Type B pancreatic cell (in vitro differentiated cells): ENCODE measurements around the gene SLC2A5. TPM values are rescaled to one million over a fixed set of nuclear protein-coding genes. Genes with fewer than 3 reads are reported as not detected.

Experiments used
- DNase-seq: peaks from one replicate; pipeline ENCODE4 v3.0.0; 2021; ENCODE audit warnings: mixed read lengths; ENCODE audit not compliant: unreplicated experiment; ENCODE audit errors: extremely low spot score
- H3K27ac Mint-ChIP-seq: 2 replicates; pipeline ENCODE4 v1.8.0; 2021; ENCODE audit warnings: mild to moderate bottlenecking, mixed read lengths
- H3K27me3 Mint-ChIP-seq: 2 replicates; pipeline ENCODE4 v1.8.0; 2021; ENCODE audit warnings: mixed read lengths
- H3K36me3 Mint-ChIP-seq: 2 replicates; pipeline ENCODE4 v1.8.0; 2021; ENCODE audit warnings: mixed read lengths
- H3K4me1 Mint-ChIP-seq: one replicate; pipeline ENCODE4 v1.8.0; 2021; ENCODE audit warnings: mixed read lengths; ENCODE audit not compliant: unreplicated experiment
- H3K4me3 Mint-ChIP-seq: 2 replicates; pipeline ENCODE4 v1.8.0; 2021; ENCODE audit warnings: mild to moderate bottlenecking, mixed read lengths
- H3K9me3 Mint-ChIP-seq: 2 replicates; pipeline ENCODE4 v1.8.0; 2021; ENCODE audit warnings: mixed read lengths
- total RNA-seq: library from RNA; stranded (reverse); gene quantifications from 2 replicates; pipeline ENCODE4 v1.2.1, GENCODE V29; 2021; ENCODE audit warnings: low replicate concordance
- TF ChIP-seq, protein P1 (sequence below): fragments of 200-600 bp; sonication (generic); conservative IDR thresholded peaks from 2 replicates; pipeline ENCODE4 v1.5.0; 2021; ENCODE audit warnings: antibody characterized with exemption, mild to moderate bottlenecking

The SLC2A5 gene
- total RNA-seq, 1 donor from 2014 or later: 2.7 TPM

GRCh38 chr1:9065213-9065751 lies 4.2 kb downstream of the SLC2A5 start:
- H3K4me3 Mint-ChIP-seq: no peak overlapping the region
- no peaks in the 10 kb centered on the region for H3K36me3 Mint-ChIP-seq
- H3K4me1 Mint-ChIP-seq: peaks cover 28% of the 10 kb centered on the region
- no peak overlapping the region for H3K27ac Mint-ChIP-seq
- H3K27me3 Mint-ChIP-seq: no peaks in the 10 kb centered on the region
- TF ChIP-seq, protein P1, sequence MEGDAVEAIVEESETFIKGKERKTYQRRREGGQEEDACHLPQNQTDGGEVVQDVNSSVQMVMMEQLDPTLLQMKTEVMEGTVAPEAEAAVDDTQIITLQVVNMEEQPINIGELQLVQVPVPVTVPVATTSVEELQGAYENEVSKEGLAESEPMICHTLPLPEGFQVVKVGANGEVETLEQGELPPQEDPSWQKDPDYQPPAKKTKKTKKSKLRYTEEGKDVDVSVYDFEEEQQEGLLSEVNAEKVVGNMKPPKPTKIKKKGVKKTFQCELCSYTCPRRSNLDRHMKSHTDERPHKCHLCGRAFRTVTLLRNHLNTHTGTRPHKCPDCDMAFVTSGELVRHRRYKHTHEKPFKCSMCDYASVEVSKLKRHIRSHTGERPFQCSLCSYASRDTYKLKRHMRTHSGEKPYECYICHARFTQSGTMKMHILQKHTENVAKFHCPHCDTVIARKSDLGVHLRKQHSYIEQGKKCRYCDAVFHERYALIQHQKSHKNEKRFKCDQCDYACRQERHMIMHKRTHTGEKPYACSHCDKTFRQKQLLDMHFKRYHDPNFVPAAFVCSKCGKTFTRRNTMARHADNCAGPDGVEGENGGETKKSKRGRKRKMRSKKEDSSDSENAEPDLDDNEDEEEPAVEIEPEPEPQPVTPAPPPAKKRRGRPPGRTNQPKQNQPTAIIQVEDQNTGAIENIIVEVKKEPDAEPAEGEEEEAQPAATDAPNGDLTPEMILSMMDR: no peak
- H3K9me3 Mint-ChIP-seq: no peaks in the 10 kb centered on the region
- DNase-seq: no peak

- Mint-ChIP-seq H3K9me3 (no peaks in the 10 kb centered on the region), H3K4me3 (no peak overlapping the region), H3K36me3 (no peaks in the 10 kb centered on the region), H3K27ac (no peak overlapping the region), H3K4me1 (peaks cover 23% of the 10 kb centered on the region), H3K27me3 (no peaks in the 10 kb centered on the region)
- TF ChIP-seq, protein P1: no peak
- DNase-seq: no peak
Observed at GRCh38 chr1:9062846-9063245, 6.6 kb downstream of the SLC2A5 start.

- Mint-ChIP-seq H3K4me3 (no peak overlapping the region), H3K4me1 (peaks cover 23% of the 10 kb centered on the region), H3K27me3 (no peaks in the 10 kb centered on the region), H3K9me3 (no peaks in the 10 kb centered on the region), H3K27ac (peak overlapping the region; percentile 3), H3K36me3 (no peaks in the 10 kb centered on the region)
- DNase-seq: no peak
- TF ChIP-seq, protein P1: no peak
Observed at GRCh38 chr1:9062021-9062471, 7.4 kb downstream of the SLC2A5 start.

- no peaks in the 10 kb centered on the region for H3K9me3 Mint-ChIP-seq
- no peaks in the 10 kb centered on the region for H3K36me3 Mint-ChIP-seq
- H3K27ac Mint-ChIP-seq: peak overlapping the region; percentile 56
- no peak overlapping the region for H3K4me3 Mint-ChIP-seq
- no peak for DNase-seq
- H3K27me3 Mint-ChIP-seq: no peaks in the 10 kb centered on the region
- peaks cover 23% of the 10 kb centered on the region for H3K4me1 Mint-ChIP-seq
- TF ChIP-seq, protein P1: no peak
Observed at GRCh38 chr1:9061252-9061960, 8.0 kb downstream of the SLC2A5 start.

DNA sequence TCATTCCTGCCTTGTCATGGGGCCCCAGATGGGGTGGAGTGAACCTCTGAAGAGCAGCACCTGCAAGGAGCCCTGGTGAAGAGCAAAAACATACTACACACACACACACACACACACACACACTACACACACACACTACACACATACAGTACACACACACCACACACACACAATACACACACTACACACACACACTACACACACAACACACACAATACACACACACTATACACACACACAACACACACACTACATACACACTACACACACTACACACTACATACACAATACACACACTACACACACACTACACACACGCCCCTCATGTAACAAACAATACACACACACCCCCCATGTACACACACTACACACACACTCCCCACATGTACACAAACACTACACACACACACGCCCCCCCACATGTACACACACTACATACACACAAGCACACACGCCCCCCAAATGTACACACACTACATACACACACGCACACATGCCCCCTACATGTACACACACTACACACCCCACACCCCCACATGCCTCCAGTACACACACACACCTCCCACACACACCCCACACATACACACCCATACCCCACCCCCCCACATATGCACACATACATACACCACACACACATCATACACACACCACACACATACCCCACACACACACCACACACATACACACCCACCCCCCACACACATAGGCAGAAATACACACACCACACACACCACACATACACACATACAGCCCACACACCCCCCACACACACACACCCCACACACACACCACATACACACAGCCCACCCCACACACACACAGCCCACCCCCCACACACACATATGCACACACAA lies 9.3 kb downstream of the SLC2A5 start:
- Mint-ChIP-seq H3K27me3 (no peaks in the 10 kb centered on the region), H3K4me3 (no peak overlapping the region), H3K4me1 (peaks cover 21% of the 10 kb centered on the region), H3K27ac (no peak overlapping the region), H3K9me3 (no peaks in the 10 kb centered on the region), H3K36me3 (no peaks in the 10 kb centered on the region)
- TF ChIP-seq, protein P1: no peak
- DNase-seq: no peak
